Ovary (tissue), 9 donors: ENCODE data around the gene CFLAR. TPM values are rescaled to one million over a fixed set of nuclear protein-coding genes. Genes with fewer than 3 reads are reported as not detected.

ENCODE experiments used
- DNase-seq, 5 donors: peaks; one replicate each; pipeline ENCODE4 v3.0.0-alpha.2; 2019 to 2020
- H3K27ac ChIP-seq, 2 donors: fragments of 200-600 bp; one replicate each; pipeline versions ENCODE4 v1.5.1 to v1.8.0; 2019 to 2022
- H3K27me3 ChIP-seq: fragments of 200-600 bp; one replicate; pipeline ENCODE4 v1.8.0; 2022
- H3K36me3 ChIP-seq: fragments of 200-600 bp; sonication (generic); one replicate; pipeline ENCODE4 v1.5.1; 2019
- H3K4me1 ChIP-seq: one replicate; pipeline ENCODE4 v1.8.1; 2013; ENCODE audit warnings: mild to moderate bottlenecking, moderate library complexity; ENCODE audit not compliant: insufficient read depth
- H3K4me3 ChIP-seq: fragments of 200-600 bp; sonication (generic); one replicate; pipeline ENCODE4 v1.5.1; 2017
- H3K9me3 ChIP-seq, 2 donors: fragments of 200-600 bp in 1 of 2; sonication (generic) in 1 of 2; one replicate each; pipeline versions ENCODE4 v1.5.1 to v1.8.1; 2013 to 2019; ENCODE audit warnings: mild to moderate bottlenecking in 1 of 2, moderate library complexity in 1 of 2
- EP300 ChIP-seq: sonication (generic); formaldehyde crosslinking; IDR thresholded peaks from one replicate; pipeline ENCODE4 v1.6.1; 2017; ENCODE audit warnings: antibody characterized with exemption
- POLR2A ChIP-seq: fragments of 450-650 bp; IDR thresholded peaks from one replicate; pipeline ENCODE4 v1.6.1; 2017; ENCODE audit warnings: antibody characterized with exemption, mild to moderate bottlenecking, moderate library complexity
- WGBS, 3 donors: extraction: QIAGEN DNeasy Blood & Tissue Kit in 1 of 3; methylation state at CpG; one replicate each; pipeline versions ENCODE4 v1.1.5 to v1.1.7; 2013 to 2017; 5-methylcytosine and 5-hydroxymethylcytosine counted together
- intact Hi-C, 4 donors: fragments of 100-400 bp; cut with DNase I; formaldehyde crosslinking; loops; one replicate each; pipeline versions ENCODE4 v1.11.0 to v1.15.1; 2022 to 2023
- polyA plus RNA-seq, 2 donors: library from polyadenylated mRNA; stranded (reverse); fragments of 200-250 nt in 1 of 2; fragments of 350-450 nt in 1 of 2; fragmentation: Illumina TruSeq in 1 of 2; extraction: RNeasy Lipid Tissue Mini Kit (QIAGEN cat#74804) in 1 of 2; gene quantifications; one replicate each; pipeline ENCODE4 v1.2.3, GENCODE V29; 2013 to 2014
- total RNA-seq, 7 donors: library from RNA; depleted of rRNA in 2 of 7; stranded (reverse); fragments of >200 nt in 2 of 7; fragmentation: NEBNext Ultra II Directional in 3 of 7; extraction: Animal tissue kit (Norgen Biotek cat#: 25700) in 3 of 7; gene quantifications; one replicate each; pipeline versions ENCODE4 v1.1.0 to v1.2.4, GENCODE V29; 2016 to 2023
- TF ChIP-seq, protein P1 (sequence below), 3 donors: fragments of 450-650 bp in 2 of 3; fragments of 200-600 bp in 1 of 3; IDR thresholded peaks; one replicate each; pipeline versions ENCODE4 v1.5.1 to v1.8.0; 2016 to 2022; ENCODE audit warnings: antibody characterized with exemption in 3 of 3, mild to moderate bottlenecking in 1 of 3
- donor health status: DM: no; HTN: no; CAD: no; lungs with moderate emphysema.
- donor health status: DM: no; HTN: no; CAD: no.
- donor health status: Bipolar disorder and iron deficiency.
- donor health status: DM: yes; HTN: yes; CAD: no.
- donor health status: DM: no; HTN: no; CAD: no.
- donor health status: DM: yes; HTN: yes; CAD: no.

The CFLAR gene
- total and polyA plus RNA-seq, 9 donors = 26.7 to 111 (median 67.9) TPM

DNA sequence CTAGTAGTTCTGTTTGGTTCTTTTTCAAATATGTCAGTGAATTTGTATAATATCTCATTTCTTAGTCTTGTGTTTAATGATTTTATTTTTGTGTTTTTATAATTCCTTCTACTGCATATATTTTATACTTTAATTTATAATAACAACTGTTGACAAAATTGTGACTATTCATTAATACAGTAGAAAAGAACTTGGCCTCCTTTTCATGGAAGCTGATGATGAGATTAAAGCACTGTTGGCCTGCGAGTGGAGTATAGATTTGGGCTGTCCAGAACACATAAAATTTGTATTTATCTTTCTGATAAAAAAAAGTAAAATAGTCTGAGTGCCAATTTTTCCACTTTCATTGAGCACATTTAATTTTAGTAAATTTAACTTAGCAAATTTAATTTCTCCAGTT is 12.1 kb downstream of the CFLAR start:
- DNase-seq = no peak
- Histone ChIP-seq H3K27me3 (no peaks in the 10 kb centered on the region), H3K4me3 (no peak overlapping the region), H3K27ac (no peak overlapping the region), H3K9me3 (no peaks in the 10 kb centered on the region), H3K36me3 (no peaks in the 10 kb centered on the region), H3K4me1 (peaks cover 29% of the 10 kb centered on the region)
- TF ChIP-seq, protein P1, sequence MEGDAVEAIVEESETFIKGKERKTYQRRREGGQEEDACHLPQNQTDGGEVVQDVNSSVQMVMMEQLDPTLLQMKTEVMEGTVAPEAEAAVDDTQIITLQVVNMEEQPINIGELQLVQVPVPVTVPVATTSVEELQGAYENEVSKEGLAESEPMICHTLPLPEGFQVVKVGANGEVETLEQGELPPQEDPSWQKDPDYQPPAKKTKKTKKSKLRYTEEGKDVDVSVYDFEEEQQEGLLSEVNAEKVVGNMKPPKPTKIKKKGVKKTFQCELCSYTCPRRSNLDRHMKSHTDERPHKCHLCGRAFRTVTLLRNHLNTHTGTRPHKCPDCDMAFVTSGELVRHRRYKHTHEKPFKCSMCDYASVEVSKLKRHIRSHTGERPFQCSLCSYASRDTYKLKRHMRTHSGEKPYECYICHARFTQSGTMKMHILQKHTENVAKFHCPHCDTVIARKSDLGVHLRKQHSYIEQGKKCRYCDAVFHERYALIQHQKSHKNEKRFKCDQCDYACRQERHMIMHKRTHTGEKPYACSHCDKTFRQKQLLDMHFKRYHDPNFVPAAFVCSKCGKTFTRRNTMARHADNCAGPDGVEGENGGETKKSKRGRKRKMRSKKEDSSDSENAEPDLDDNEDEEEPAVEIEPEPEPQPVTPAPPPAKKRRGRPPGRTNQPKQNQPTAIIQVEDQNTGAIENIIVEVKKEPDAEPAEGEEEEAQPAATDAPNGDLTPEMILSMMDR (IDR thresholded peaks at IDR 0.05) = no peak
- no peak for TF ChIP-seq POLR2A
- TF ChIP-seq EP300 = no peak
- WGBS, 3 donors = 75 to 98% (median 91%) methylated on average over 1 of the region's 1 CpG
- intact Hi-C loops = no loop called here

DNA sequence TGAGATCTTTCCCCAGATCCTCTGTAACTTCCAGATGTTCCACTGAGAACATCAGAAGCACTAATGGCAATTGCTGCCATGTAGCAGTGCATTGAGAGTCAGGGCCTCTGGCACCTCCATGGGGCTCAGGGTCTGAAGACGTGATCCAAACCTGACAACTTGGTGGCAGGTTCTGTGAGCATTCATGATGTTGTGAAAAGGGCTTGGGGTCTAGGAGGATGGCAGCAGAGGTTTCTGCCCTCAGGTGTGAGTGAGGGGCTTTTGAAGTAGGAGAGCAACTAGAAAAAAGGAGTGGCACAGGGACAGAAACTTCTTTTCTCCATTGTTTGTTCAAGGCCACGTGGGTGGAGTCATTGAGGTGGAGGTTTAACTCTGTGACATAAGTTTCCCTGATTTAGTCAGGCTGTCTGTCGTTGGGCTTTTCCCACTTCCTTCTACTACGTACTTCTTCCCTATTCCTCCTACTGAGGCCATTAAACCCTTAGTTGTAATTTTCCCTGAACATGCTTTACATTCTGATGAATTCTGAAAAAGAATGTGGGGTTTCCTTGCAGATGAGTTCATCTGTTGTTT is 13.1 kb downstream of the CFLAR start:
- no peaks in the 10 kb centered on the region for H3K27me3 ChIP-seq
- H3K27ac ChIP-seq = no peak overlapping the region
- 64 to 84% (median 74%) methylated on average over 4 of the region's 4 CpGs for WGBS, 3 donors
- DNase-seq = no peak
- H3K9me3 ChIP-seq = no peaks in the 10 kb centered on the region
- TF ChIP-seq POLR2A (no peak), EP300 (no peak)
- TF ChIP-seq, protein P1 (IDR thresholded peaks at IDR 0.05) = no peak
- no peak overlapping the region for H3K4me3 ChIP-seq
- intact Hi-C loops = no loop called here
- peaks cover 25% of the 10 kb centered on the region for H3K4me1 ChIP-seq
- H3K36me3 ChIP-seq = no peaks in the 10 kb centered on the region

DNA sequence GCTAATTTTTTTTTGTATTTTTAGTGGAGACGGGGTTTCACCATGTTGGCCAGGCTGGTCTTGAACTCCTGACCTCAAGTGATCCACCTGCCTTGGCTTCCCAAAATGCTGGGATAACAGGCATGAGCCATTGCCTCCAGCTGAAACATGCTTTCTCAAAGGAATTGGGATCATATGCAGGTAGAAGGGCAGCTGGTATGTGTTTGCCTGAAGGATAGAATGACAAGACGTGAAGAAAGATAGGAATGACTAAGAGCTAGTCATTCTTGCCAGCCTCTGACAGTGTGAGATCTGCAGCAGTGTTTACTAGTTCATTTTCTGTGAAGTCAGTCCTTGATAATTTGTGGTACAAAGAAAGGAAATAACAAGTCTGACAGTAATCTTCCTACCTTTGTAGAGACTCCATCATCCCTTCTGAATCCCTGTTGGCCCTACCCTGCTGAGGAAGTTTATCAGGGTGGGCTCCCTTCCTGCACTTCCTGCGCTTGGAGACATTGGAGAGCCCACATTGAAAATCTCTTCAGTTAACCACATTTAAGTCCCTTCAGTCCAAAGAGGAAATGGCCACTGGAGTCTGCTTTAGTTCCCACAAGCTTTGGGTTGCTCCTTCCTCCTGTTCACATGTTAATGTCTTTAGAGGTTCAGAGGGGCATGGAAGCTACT is 14.7 kb downstream of the CFLAR start:
- peaks cover 17% of the 10 kb centered on the region for H3K4me1 ChIP-seq
- TF ChIP-seq EP300 (no peak), POLR2A (no peak)
- TF ChIP-seq, protein P1 (IDR thresholded peaks at IDR 0.05) = no peak
- intact Hi-C loops = no loop called here
- H3K4me3 ChIP-seq = no peak overlapping the region
- WGBS, 3 donors = 76 to 88% (median 86%) methylated on average over 3 of the region's 3 CpGs
- H3K27me3 ChIP-seq = no peaks in the 10 kb centered on the region
- no peak for DNase-seq
- no peak overlapping the region for H3K27ac ChIP-seq
- no peaks in the 10 kb centered on the region for H3K36me3 ChIP-seq
- H3K9me3 ChIP-seq = no peaks in the 10 kb centered on the region

DNA sequence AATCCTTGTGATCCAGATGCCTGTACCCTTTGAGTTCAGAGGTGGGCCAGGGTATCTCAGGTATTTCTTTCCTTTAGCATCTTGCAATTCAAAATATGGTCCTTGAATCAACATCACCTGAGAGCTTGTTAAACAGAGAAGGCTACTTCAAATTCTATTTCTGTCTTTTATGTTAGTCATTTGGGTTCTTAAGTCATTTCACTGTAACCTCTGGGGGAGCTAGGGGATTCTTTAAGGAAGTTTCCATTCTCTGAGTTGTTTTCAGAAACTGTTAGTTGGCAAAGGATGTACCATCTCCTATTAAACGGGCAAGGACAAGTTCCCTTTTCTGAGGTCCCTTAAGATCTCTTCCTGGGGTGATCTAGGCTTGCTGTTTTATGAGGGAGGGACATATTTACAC is 16.6 kb downstream of the CFLAR start:
- no peak overlapping the region for H3K4me3 ChIP-seq
- WGBS, 3 donors = 65 to 79% (median 73%) methylated on average over 1 of the region's 1 CpG
- peaks cover 8% of the 10 kb centered on the region for H3K4me1 ChIP-seq
- intact Hi-C loops = no loop called here
- no peak overlapping the region for H3K27ac ChIP-seq
- no peaks in the 10 kb centered on the region for H3K36me3 ChIP-seq
- TF ChIP-seq, protein P1 (IDR thresholded peaks at IDR 0.05) = no peak
- TF ChIP-seq POLR2A = no peak
- no peak for TF ChIP-seq EP300
- no peak for DNase-seq
- H3K27me3 ChIP-seq = no peaks in the 10 kb centered on the region
- no peaks in the 10 kb centered on the region for H3K9me3 ChIP-seq
